Colonic mucosa (tissue), 4 donors: ENCODE results near the gene TAS2R20. TPM values are rescaled to one million over a fixed set of nuclear protein-coding genes. Genes with fewer than 3 reads are reported as not detected.

Source experiments
- DNase-seq: peaks from one replicate; pipeline ENCODE4 v3.0.0-alpha.2; 2020
- H3K27ac ChIP-seq: fragments of 200-600 bp; one replicate; pipeline ENCODE4 v1.8.0; 2021
- H3K27me3 ChIP-seq: fragments of 200-600 bp; one replicate; pipeline ENCODE4 v1.8.0; 2021
- H3K36me3 ChIP-seq: fragments of 200-600 bp; one replicate; pipeline ENCODE4 v1.8.0; 2021
- H3K4me1 ChIP-seq: fragments of 200-600 bp; one replicate; pipeline ENCODE4 v1.8.0; 2021; ENCODE audit warnings: mild to moderate bottlenecking
- H3K4me3 ChIP-seq: fragments of 200-600 bp; one replicate; pipeline ENCODE4 v1.8.0; 2021
- H3K9ac ChIP-seq, 2 donors: one replicate each; pipeline ENCODE4 v1.7.0; 2013; ENCODE audit warnings: control low read depth in 2 of 2, low read depth in 2 of 2, low read length in 2 of 2
- H3K9me3 ChIP-seq: fragments of 200-600 bp; one replicate; pipeline ENCODE4 v1.8.0; 2021
- intact Hi-C: fragments of 100-400 bp; cut with DNase I; formaldehyde crosslinking; loops from one replicate; pipeline ENCODE4 v1.14.1; 2022
- total RNA-seq, 2 donors: library from RNA; stranded (reverse); fragmentation: NEBNext Ultra II Directional in 1 of 2; extraction: Animal tissue kit (Norgen Biotek cat#: 25700) in 1 of 2; gene quantifications; one replicate each; pipeline ENCODE4 v1.2.1, GENCODE V29; 2021
- TF ChIP-seq, protein P1 (sequence below): fragments of 200-600 bp; IDR thresholded peaks from one replicate; pipeline ENCODE4 v1.8.0; 2022; ENCODE audit warnings: antibody characterized with exemption, mild to moderate bottlenecking
- donor health status: healthy.
- donor health status: DM: no; HTN: no; CAD: no.
- donor health status: DM: no; HTN: no; CAD: no.

TAS2R20 gene
- total RNA-seq, 2 donors from 2014 or later, result 1.0 to 1.2 TPM

DNA sequence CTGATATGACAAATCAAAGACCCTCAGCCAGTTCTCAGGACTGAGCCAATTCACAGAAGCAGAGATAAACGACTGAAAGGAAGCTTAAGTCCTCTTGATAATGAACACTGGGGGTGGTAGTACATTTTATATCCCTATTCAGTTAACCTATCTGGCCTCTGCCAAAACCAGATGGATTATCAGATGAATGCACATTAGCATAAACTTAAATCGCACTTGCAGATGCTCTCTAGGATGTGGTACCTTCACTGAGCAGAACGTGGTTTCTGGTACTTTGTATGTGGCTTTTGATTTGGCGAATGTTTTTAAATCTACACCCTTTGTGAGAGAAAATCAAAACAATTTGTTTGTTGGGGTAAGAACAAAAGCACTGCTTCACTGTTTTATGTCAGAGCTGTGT, 37.9 kb downstream of the TAS2R20 start:
- no peaks in the 10 kb centered on the region for H3K4me1 ChIP-seq
- TF ChIP-seq, protein P1, sequence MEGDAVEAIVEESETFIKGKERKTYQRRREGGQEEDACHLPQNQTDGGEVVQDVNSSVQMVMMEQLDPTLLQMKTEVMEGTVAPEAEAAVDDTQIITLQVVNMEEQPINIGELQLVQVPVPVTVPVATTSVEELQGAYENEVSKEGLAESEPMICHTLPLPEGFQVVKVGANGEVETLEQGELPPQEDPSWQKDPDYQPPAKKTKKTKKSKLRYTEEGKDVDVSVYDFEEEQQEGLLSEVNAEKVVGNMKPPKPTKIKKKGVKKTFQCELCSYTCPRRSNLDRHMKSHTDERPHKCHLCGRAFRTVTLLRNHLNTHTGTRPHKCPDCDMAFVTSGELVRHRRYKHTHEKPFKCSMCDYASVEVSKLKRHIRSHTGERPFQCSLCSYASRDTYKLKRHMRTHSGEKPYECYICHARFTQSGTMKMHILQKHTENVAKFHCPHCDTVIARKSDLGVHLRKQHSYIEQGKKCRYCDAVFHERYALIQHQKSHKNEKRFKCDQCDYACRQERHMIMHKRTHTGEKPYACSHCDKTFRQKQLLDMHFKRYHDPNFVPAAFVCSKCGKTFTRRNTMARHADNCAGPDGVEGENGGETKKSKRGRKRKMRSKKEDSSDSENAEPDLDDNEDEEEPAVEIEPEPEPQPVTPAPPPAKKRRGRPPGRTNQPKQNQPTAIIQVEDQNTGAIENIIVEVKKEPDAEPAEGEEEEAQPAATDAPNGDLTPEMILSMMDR, result no peak
- H3K27me3 ChIP-seq, result no peaks in the 10 kb centered on the region
- no peaks in the 10 kb centered on the region for H3K36me3 ChIP-seq
- DNase-seq, result no peak
- H3K9me3 ChIP-seq, result no peaks in the 10 kb centered on the region
- H3K4me3 ChIP-seq, result no peak overlapping the region
- intact Hi-C loops, result no loop called here
- H3K27ac ChIP-seq, result no peak overlapping the region
- no peak overlapping the region for H3K9ac ChIP-seq

DNA sequence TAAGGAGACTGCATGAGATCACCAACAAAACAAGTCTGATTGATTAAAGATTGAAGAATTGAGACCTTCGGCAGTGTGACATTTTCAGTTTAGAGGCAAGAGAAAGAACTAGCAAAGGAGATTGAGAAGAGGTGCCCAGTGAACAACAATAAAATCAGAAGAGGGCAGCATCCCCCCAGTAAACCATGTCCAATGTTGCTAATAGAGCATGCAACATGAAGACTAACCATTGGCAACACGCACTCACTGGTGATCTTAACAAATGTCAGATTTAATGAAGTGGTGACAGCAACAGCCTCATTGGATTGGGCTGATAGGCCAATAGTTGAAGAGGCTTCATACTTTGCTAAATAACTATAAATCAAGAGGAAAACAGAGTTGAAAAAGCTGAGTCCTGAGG, 38.3 kb downstream of the TAS2R20 start:
- TF ChIP-seq, protein P1, result no peak
- no peak overlapping the region for H3K9ac ChIP-seq
- H3K4me1 ChIP-seq, result no peaks in the 10 kb centered on the region
- DNase-seq, result no peak
- H3K4me3 ChIP-seq, result no peak overlapping the region
- intact Hi-C loops, result no loop called here
- no peaks in the 10 kb centered on the region for H3K27me3 ChIP-seq
- H3K9me3 ChIP-seq, result no peaks in the 10 kb centered on the region
- no peak overlapping the region for H3K27ac ChIP-seq
- H3K36me3 ChIP-seq, result no peaks in the 10 kb centered on the region

DNA sequence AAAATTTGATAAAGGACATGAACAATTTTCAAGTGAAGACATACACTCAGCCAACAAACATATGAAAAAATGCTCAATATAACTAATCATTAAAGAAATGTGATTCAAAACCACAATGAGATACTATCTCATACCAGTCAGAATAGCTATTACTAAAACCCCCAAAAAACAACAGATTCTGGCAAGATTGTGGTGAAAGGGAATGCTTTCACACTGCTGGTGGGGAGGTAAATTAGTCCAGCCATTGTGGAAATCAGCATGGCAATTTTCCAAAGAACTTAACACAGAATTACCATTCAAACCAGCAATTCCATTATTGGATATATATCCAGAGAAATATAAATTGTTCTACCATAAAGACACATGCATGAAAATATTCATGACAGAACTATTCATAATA, 40.4 kb downstream of the TAS2R20 start:
- no peak for DNase-seq
- no peaks in the 10 kb centered on the region for H3K27me3 ChIP-seq
- TF ChIP-seq, protein P1, result no peak
- no peaks in the 10 kb centered on the region for H3K9me3 ChIP-seq
- H3K27ac ChIP-seq, result no peak overlapping the region
- H3K4me1 ChIP-seq, result no peaks in the 10 kb centered on the region
- H3K36me3 ChIP-seq, result no peaks in the 10 kb centered on the region
- intact Hi-C loops, result no loop called here
- H3K4me3 ChIP-seq, result no peak overlapping the region
- no peak overlapping the region for H3K9ac ChIP-seq

DNA sequence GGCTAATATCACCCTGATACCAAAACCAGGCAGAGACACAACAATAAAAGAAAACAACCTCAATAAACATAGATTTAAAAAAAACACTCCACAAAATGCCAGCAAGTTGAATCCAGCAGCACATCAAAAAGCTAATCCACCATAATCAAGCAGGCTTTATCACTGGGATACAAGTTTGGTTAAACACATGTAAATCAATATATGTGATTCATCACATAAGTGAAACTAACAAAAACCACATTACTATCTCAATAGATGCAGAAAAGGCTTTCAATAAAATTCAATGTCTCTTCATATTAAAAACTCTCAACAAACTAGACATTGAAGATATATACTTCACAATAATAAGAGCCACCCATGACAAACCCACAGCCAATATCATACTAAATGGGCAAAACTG, 42.0 kb downstream of the TAS2R20 start:
- H3K36me3 ChIP-seq, result no peaks in the 10 kb centered on the region
- no peaks in the 10 kb centered on the region for H3K4me1 ChIP-seq
- intact Hi-C loops, result no loop called here
- H3K9ac ChIP-seq, result no peak overlapping the region
- H3K4me3 ChIP-seq, result no peak overlapping the region
- no peaks in the 10 kb centered on the region for H3K9me3 ChIP-seq
- TF ChIP-seq, protein P1, result no peak
- H3K27me3 ChIP-seq, result no peaks in the 10 kb centered on the region
- DNase-seq, result no peak
- H3K27ac ChIP-seq, result no peak overlapping the region

DNA sequence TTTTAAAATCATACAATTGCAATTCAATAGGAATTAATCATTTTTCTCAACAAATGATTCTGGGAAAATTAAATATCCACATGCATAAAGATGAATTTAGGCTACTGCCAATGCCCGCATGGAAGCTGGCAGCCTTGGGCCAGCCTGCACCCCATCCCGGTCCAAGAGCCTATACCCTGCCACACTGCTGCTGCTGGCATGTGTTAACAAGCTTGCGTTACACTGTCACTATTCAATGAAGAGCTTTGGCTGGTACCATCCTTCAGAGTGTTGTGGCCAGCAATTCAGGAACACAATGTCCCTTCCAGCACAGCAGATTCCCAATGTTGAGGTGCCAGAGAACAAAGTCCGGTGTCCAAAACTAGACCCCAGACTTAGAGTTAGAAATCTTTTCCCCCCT, 45.5 kb downstream of the TAS2R20 start:
- H3K27me3 ChIP-seq, result no peaks in the 10 kb centered on the region
- H3K27ac ChIP-seq, result no peak overlapping the region
- intact Hi-C loops, result no loop called here
- H3K36me3 ChIP-seq, result no peaks in the 10 kb centered on the region
- no peak for DNase-seq
- no peak overlapping the region for H3K4me3 ChIP-seq
- TF ChIP-seq, protein P1, result no peak
- no peak overlapping the region for H3K9ac ChIP-seq
- H3K9me3 ChIP-seq, result no peaks in the 10 kb centered on the region
- no peaks in the 10 kb centered on the region for H3K4me1 ChIP-seq

Other genes starting within 250 kb of the TAS2R20 start
- gene TAS2R7, start 195.7 kb downstream of the TAS2R20 start, total RNA-seq, result not detected
- gene TAS2R8, start 191.0 kb downstream of the TAS2R20 start, total RNA-seq, result not detected
- not detected for gene TAS2R9, start 188.1 kb downstream of the TAS2R20 start, total RNA-seq
- not detected for gene TAS2R10, start 171.9 kb downstream of the TAS2R20 start, total RNA-seq
- gene PRR4, start 148.8 kb downstream of the TAS2R20 start, total RNA-seq, result 1 to 10 TPM in 1 of 2 donors, under 1 TPM in 1; 0.72 to 1.0 TPM
- 10 to 100 TPM in 1 of 2 donors, 1 to 10 TPM in 1; 7.4 to 12.3 TPM for gene PRH1, start 114.0 kb downstream of the TAS2R20 start, total RNA-seq
- 1 to 10 TPM in 1 of 2 donors, under 1 TPM in 1; 0.91 to 1.0 TPM for gene TAS2R13, start 88.7 kb downstream of the TAS2R20 start, total RNA-seq
- not detected for gene PRH2, start 69.1 kb downstream of the TAS2R20 start, total RNA-seq
- 1 to 10 TPM; 1.3 to 1.8 TPM for gene TAS2R14, start 59.0 kb downstream of the TAS2R20 start, total RNA-seq
- under 1 TPM; 0.86 to 0.98 TPM for gene TAS2R50, start 11.4 kb downstream of the TAS2R20 start, total RNA-seq
- gene TAS2R19, start 24.3 kb upstream of the TAS2R20 start, total RNA-seq, result 1 to 10 TPM; 1.6 to 1.9 TPM
- gene TAS2R31, start 33.1 kb upstream of the TAS2R20 start, total RNA-seq, result 1 to 10 TPM; 2.0 TPM
- gene TAS2R46, start 64.0 kb upstream of the TAS2R20 start, total RNA-seq, result under 1 TPM; 0.48 to 0.84 TPM
- gene TAS2R43, start 94.0 kb upstream of the TAS2R20 start, total RNA-seq, result under 1 TPM in 1 of 2 donors, not detected in 1; 0.82 TPM
- 1 to 10 TPM; 1.4 to 2.0 TPM for gene TAS2R30, start 136.3 kb upstream of the TAS2R20 start, total RNA-seq
- 10 to 100 TPM in 1 of 2 donors, 1 to 10 TPM in 1; 7.9 to 10.2 TPM for gene SMIM10L1, start 172.9 kb upstream of the TAS2R20 start, total RNA-seq
- not detected for gene TAS2R42, start 188.6 kb upstream of the TAS2R20 start, total RNA-seq